MM.1S (cell line): Measurements from ENCODE around the gene PTPRN2.
"Not testable (repeated sequence)": the region's sequence is repeated elsewhere in the genome, so short reads cannot be mapped to it uniquely, and the experiment has no call there.

Experiments used
- DNase-seq: peaks from one replicate; pipeline ENCODE4 v3.0.0-alpha.2; 2015
- H2AFZ ChIP-seq: fragments of 300-600 bp; sonication (generic); 2 replicates; pipeline ENCODE4 v1.6.0; 2016; ENCODE audit warnings: antibody characterized with exemption, low read length
- H3F3A ChIP-seq: fragments of 300-600 bp; sonication (generic); 2 replicates; pipeline ENCODE4 v1.6.1; 2016; ENCODE audit warnings: mild to moderate bottlenecking, antibody characterized with exemption, low read length, moderate library complexity, mixed read lengths; ENCODE audit not compliant: insufficient read depth
- H3K27ac ChIP-seq: fragments of 300-600 bp; sonication (generic); 2 replicates; pipeline ENCODE4 v1.5.1; 2016; ENCODE audit warnings: mild to moderate bottlenecking, low read length
- H3K27me3 ChIP-seq: fragments of 300-600 bp; sonication (generic); replicated peaks from 2 replicates; pipeline ENCODE4 v1.6.0; 2016; ENCODE audit warnings: low read length; ENCODE audit not compliant: insufficient read depth
- H3K36me3 ChIP-seq: fragments of 300-600 bp; sonication (generic); replicated peaks from 2 replicates; pipeline ENCODE4 v1.6.1; 2016; ENCODE audit warnings: mild to moderate bottlenecking, low read length, mixed read lengths; ENCODE audit not compliant: insufficient read depth
- H3K4me1 ChIP-seq: fragments of 300-600 bp; sonication (generic); 2 replicates; pipeline ENCODE4 v1.6.1; 2016; ENCODE audit warnings: low read length, mixed read lengths
- H3K4me2 ChIP-seq: fragments of 300-600 bp; sonication (generic); 2 replicates; pipeline ENCODE4 v1.6.0; 2016; ENCODE audit warnings: low read depth, low read length
- H3K4me3 ChIP-seq: fragments of 300-600 bp; sonication (generic); 2 replicates; pipeline ENCODE4 v1.5.1; 2016; ENCODE audit warnings: low read length, mixed read lengths
- H3K79me2 ChIP-seq: fragments of 300-600 bp; sonication (generic); 2 replicates; pipeline ENCODE4 v1.6.1; 2016; ENCODE audit warnings: mixed run types, low read length, mixed read lengths
- H3K9ac ChIP-seq: fragments of 300-600 bp; sonication (generic); 2 replicates; pipeline ENCODE4 v1.6.1; 2016; ENCODE audit warnings: low read length, mixed read lengths
- H3K9me2 ChIP-seq: fragments of 300-600 bp; sonication (generic); replicated peaks from 2 replicates; pipeline ENCODE4 v1.6.1; 2016; ENCODE audit warnings: mild to moderate bottlenecking, low read length, mixed read lengths; ENCODE audit not compliant: insufficient read depth
- H3K9me3 ChIP-seq: fragments of 300-600 bp; sonication (generic); replicated peaks from 2 replicates; pipeline ENCODE4 v1.6.1; 2016; ENCODE audit warnings: mild to moderate bottlenecking, low read length, mixed read lengths; ENCODE audit not compliant: insufficient read depth
- H4K20me1 ChIP-seq: fragments of 300-600 bp; sonication (generic); 2 replicates; pipeline ENCODE4 v1.6.1; 2016; ENCODE audit warnings: mild to moderate bottlenecking, low read length, moderate library complexity, mixed read lengths; ENCODE audit not compliant: insufficient read depth
- EZH2 ChIP-seq: fragments of 300-600 bp; sonication (generic); optimal IDR thresholded peaks from 2 replicates; pipeline ENCODE3; 2017; ENCODE audit warnings: low read depth, mild to moderate bottlenecking, antibody characterized with exemption, low read length, mixed read lengths
- EZH2phosphoT487 ChIP-seq: fragments of 300-600 bp; sonication (generic); IDR thresholded peaks from 2 replicates; pipeline ENCODE4 v1.6.1; 2018; ENCODE audit warnings: antibody characterized with exemption, low read length
- TF ChIP-seq, protein P1 (sequence below): fragments of 300-600 bp; sonication (generic); IDR thresholded peaks from 2 replicates; pipeline ENCODE4 v1.5.1; 2016; ENCODE audit warnings: antibody characterized with exemption, low read length, mixed read lengths

PTPRN2 gene

DNA sequence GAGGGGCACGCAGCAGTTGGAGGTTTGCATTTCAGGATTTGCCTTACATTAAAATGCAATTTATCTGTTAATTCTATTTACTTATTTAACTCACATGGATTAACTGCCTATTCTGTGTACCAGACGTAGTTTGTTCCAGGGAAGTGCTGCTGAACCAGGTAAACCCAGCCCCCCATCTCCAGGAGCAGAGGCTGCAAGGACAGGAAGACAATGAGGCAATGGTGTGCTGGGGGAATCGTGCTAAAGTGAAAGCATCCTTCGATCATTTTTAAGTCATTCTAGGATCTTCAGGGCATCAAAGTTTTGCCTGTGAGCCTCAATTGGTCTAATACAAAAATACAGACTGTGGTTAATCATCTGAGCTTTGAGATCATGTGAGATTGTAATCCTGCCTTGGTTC is 1084.4 kb downstream of the PTPRN2 start:
- 0 out of 2 replicates have a peak overlapping the region, but pooled peaks have one; percentile 11 for H2AFZ ChIP-seq
- no peaks in the 10 kb centered on the region for H3F3A ChIP-seq
- no peaks in the 10 kb centered on the region for H4K20me1 ChIP-seq
- H3K9ac ChIP-seq = no peak overlapping the region
- no peak for TF ChIP-seq EZH2
- TF ChIP-seq, protein P1, sequence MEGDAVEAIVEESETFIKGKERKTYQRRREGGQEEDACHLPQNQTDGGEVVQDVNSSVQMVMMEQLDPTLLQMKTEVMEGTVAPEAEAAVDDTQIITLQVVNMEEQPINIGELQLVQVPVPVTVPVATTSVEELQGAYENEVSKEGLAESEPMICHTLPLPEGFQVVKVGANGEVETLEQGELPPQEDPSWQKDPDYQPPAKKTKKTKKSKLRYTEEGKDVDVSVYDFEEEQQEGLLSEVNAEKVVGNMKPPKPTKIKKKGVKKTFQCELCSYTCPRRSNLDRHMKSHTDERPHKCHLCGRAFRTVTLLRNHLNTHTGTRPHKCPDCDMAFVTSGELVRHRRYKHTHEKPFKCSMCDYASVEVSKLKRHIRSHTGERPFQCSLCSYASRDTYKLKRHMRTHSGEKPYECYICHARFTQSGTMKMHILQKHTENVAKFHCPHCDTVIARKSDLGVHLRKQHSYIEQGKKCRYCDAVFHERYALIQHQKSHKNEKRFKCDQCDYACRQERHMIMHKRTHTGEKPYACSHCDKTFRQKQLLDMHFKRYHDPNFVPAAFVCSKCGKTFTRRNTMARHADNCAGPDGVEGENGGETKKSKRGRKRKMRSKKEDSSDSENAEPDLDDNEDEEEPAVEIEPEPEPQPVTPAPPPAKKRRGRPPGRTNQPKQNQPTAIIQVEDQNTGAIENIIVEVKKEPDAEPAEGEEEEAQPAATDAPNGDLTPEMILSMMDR = no peak
- no peak for TF ChIP-seq EZH2phosphoT487
- H3K79me2 ChIP-seq = no peaks in the 10 kb centered on the region
- H3K36me3 ChIP-seq = no peaks in the 10 kb centered on the region
- peaks cover 94% of the 10 kb centered on the region for H3K27me3 ChIP-seq
- no peak for DNase-seq
- no peaks in the 10 kb centered on the region for H3K9me3 ChIP-seq
- H3K4me1 ChIP-seq = no peaks in the 10 kb centered on the region
- no peaks in the 10 kb centered on the region for H3K9me2 ChIP-seq
- H3K4me3 ChIP-seq = peak overlapping the region; percentile 23
- H3K27ac ChIP-seq = no peak overlapping the region
- H3K4me2 ChIP-seq = peak overlapping the region; percentile 38

- no peak for DNase-seq
- Histone ChIP-seq H3K4me1 (no peaks in the 10 kb centered on the region), H3K9me3 (no peaks in the 10 kb centered on the region), H3F3A (no peaks in the 10 kb centered on the region), H3K9me2 (no peaks in the 10 kb centered on the region), H3K27ac (no peak overlapping the region), H4K20me1 (no peaks in the 10 kb centered on the region), H2AFZ (0 out of 2 replicates have a peak overlapping the region, but pooled peaks have one; percentile 11), H3K4me2 (peak overlapping the region; percentile 38; the same call in 1 of the 2 replicates), H3K9ac (no peak overlapping the region), H3K79me2 (no peaks in the 10 kb centered on the region), H3K4me3 (peak overlapping the region; percentile 23; the same call in 1 of the 2 replicates), H3K36me3 (no peaks in the 10 kb centered on the region), H3K27me3 (peaks cover 93% of the 10 kb centered on the region)
- TF ChIP-seq EZH2phosphoT487 = no peak
- TF ChIP-seq EZH2 = no peak
- TF ChIP-seq, protein P1 = no peak
Observed at GRCh38 chr7:157502701-157503111, 1084.9 kb downstream of the PTPRN2 start.

- H2AFZ ChIP-seq = no peak overlapping the region
- H3K9me2 ChIP-seq = no peaks in the 10 kb centered on the region
- H3F3A ChIP-seq = no peaks in the 10 kb centered on the region
- H3K4me3 ChIP-seq = no peak overlapping the region
- no peak for TF ChIP-seq EZH2phosphoT487
- TF ChIP-seq EZH2 = no peak
- TF ChIP-seq, protein P1 = no peak
- H3K27me3 ChIP-seq = peaks cover 93% of the 10 kb centered on the region
- H4K20me1 ChIP-seq = no peaks in the 10 kb centered on the region
- no peak overlapping the region for H3K9ac ChIP-seq
- no peak overlapping the region for H3K4me2 ChIP-seq
- H3K36me3 ChIP-seq = no peaks in the 10 kb centered on the region
- no peak overlapping the region for H3K27ac ChIP-seq
- no peak for DNase-seq
- no peaks in the 10 kb centered on the region for H3K9me3 ChIP-seq
- H3K4me1 ChIP-seq = no peaks in the 10 kb centered on the region
- H3K79me2 ChIP-seq = no peaks in the 10 kb centered on the region
Observed at GRCh38 chr7:157501581-157501980, 1086.0 kb downstream of the PTPRN2 start.

GRCh38 chr7:157500989-157501540 is 1086.6 kb downstream of the PTPRN2 start:
- not testable (repeated sequence) for H3K9me2 ChIP-seq, H3K9me3 ChIP-seq, H3K4me1 ChIP-seq, H3K79me2 ChIP-seq, H3K4me3 ChIP-seq, DNase-seq, H4K20me1 ChIP-seq, H3K4me2 ChIP-seq, H3K9ac ChIP-seq, H3K27ac ChIP-seq, H3K36me3 ChIP-seq, H3F3A ChIP-seq, H2AFZ ChIP-seq
- H3K27me3 ChIP-seq = peaks cover 93% of the 10 kb centered on the region
